ENCODE results near the gene GUCY1A1.

GUCY1A1 gene

DNA sequence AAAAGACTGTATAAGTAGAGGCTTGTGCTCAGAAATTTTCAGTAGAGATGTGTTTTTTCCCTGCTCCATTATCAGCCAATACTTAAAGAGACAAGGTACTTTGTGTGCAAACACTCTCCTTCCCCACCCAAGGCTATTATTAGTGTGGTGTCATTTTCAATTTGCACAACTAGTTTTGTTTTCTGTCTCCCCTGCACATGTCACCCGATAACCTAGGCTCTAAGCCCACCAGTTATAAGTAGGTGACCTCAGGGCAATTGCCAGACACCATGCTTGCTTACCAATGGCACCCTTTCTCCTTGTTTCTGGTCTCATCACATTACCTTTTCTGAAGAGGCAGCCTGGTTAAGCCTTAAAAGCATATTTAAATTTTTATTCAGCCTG, 8.0 kb upstream of the GUCY1A1 start:
- DNase-seq (ENCODE audit: low read depth in 2 of 2), result no peak

DNA sequence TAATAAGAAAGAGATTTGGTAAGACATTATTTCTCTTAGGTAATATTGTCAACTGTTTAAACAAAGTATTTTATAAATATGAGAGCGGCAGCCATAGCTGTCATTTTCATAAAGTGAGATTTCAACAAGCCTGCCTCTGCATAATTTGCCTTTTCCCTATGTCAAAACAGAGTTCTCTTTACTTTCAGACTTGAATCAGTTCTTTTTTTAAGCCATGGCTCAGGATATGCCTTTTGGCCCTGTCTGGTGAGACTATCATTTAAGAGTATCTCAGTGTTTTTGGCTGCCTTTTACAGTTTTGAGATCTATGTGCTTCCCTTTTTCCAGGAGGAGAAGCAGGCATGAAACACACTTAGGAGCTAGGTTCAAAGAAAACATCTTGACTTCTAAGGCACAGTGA, 7.5 kb upstream of the GUCY1A1 start:
- no peak for DNase-seq (ENCODE audit: low read depth in 2 of 2)

DNA sequence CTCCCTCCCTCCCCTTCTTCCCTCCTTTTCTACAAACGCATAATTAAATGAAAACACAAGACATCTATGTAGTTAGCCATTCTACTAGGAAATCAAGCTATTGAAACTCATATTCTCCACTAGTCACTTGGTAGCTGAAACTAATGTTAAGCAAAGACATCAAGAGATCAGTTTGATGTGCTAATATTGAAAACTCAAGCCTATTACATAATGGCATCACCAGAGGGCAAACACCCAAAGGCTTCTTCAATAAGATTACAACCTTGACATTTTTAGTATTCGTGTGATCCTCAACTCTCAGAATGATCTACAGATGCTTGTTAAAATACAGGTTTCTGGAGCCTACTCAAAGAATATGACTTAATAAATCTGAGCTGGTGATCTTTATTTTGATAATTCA, 6.2 kb upstream of the GUCY1A1 start:
- DNase-seq (ENCODE audit: low read depth in 2 of 2), result no peak

DNA sequence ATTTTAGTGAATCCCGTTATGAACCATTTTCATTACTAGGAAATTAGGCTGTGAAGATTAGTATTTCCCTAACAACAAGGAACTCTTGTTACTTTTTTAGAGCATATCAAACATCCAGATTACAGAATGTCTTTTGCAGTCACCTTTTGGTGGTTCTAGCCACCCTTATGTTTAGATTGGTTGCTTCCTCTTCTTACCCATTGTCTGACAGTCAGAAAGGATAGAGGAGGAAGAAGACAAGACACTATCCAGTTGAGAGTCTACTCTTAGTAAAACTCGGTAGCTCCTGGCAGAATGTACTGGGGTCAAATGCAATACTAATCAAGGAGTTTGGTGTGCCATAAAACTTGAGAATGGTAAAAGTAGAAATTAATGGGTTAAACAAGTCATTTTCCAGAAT, 1.6 kb upstream of the GUCY1A1 start:
- DNase-seq (ENCODE audit: low read depth in 2 of 2), result no peak

DNA sequence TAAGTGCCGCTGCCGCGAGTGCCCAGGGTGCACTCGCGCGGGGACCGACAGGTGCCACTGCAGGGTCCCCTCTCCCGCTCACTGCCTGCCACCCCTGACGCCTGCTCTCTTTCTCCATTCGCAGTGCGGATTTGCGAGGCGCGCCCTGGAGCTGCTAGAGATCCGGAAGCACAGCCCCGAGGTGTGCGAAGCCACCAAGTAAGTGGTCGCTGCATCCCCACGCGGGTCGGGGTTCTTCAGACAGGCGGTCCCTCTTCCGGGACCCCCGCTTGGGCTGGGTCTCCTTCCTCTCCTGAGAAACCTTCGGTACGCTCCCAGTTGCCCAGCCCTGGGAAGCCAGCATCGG, 547 bp downstream of the GUCY1A1 start:
- DNase-seq (ENCODE audit: low read depth in 2 of 2), result no peak

DNA sequence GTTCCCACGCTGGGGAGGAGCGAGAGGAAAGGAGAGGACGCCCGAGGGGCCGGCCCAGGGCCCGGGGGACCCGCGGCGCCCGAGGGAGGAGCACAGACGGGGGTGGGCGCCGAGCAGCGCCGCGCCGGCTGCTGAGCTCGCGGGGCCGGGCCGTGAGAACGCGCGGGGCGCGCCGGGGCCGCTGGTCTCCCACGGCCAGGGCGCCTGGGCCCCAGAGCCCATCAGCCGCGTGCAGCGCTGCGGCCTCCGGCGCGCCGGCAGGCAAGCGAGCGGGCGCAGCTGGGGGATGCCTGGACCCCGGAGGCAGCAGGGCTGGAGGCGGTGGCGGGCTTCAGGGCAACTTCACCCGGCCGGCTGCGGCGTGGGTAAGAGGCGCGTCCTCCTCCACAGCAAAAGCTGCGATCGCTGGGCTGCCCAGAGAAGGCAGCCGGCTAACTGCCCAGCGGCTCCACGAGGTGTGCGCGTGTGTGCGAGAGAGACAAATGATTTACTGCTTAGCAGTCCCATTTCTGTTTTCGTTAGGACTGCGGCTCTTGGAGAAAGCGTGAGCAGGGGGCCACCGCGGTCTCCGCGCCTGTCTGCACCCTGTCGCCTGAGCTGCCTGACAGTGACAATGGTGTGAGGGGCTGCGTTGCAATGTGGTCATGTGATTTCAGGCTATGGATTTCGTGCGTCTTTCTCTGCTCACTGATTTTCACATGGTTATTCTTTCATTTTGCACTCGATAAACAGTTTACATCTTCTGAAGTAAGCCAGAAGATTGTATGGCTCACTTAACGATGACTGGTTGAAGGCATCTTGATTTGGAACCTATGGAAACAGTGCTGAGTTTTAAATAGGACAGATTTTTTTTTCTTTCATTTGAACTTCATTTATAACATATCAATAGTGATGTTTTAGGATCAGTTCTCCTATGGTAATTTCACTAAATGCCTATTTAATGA, 1.2 kb downstream of the GUCY1A1 start:
- no peak for DNase-seq (ENCODE audit: low read depth in 2 of 2)

DNA sequence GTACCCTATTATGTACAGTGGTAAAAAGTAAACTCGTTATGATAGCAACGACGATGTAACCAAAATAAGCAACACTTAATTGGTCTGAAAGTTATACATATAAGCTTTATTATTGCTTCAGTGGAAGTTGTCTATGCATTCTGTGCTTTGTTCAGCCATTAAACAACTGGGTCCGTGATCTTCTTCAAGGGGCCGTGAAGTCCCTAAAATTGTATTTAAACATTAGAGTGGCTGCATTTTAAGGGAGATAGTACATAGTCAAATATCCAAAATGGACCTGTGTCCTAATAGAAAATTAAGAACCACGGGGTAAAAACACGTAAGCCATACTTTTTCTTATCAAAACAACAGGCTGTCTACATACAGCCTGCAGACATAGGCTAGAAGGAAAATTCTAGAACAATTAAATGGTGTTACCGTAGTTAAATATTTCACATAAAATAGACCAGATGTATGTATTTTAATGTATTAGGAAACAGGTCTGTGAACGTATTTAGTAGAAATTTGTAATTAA, 2.1 kb downstream of the GUCY1A1 start:
- no peak for DNase-seq (ENCODE audit: low read depth in 2 of 2)

DNA sequence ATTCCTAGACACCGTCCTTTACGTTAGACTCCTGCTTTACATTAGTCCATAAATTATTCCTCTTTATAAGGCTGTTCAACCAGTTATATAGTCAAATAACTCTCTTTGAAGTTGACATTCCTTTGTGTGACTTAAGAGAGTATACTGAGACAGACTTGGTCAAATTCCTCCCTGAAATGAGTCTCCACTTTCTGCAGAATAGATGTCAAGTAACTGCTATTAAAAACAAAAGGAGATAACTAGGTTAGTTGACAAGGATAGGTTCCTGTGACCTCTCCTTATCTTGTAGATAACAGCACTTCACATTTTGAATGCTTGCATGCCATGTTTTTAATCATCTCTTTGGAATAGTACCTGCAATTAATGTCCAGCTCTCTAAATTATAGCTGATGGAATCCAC, 5.7 kb downstream of the GUCY1A1 start:
- DNase-seq (ENCODE audit: low read depth in 2 of 2), result no peak

DNA sequence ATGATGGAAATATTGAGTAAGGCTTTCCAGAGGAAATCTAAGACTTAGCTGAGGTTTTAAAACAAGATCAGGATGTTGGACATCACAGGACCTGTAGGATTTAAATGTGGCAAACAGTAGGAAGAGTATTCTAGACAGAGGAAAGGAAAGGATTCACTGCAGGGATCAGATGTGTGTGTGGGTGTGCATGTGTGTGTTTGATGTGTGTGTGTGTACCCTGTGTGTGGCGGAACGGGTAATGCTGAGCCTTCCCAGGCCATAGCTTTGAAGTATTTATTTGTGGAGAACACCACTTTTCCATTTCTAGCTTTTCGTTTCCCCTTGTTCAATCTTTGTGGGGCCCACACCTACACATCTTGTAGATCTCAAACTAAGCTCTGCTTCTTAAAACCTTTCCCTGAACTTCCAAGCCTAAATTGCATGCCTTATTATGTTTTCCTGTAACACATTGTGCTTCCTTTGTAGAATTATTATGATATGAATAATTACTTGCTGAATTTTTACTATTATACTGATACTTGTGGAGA, 6.9 kb downstream of the GUCY1A1 start:
- no peak for DNase-seq (ENCODE audit: low read depth in 2 of 2)

DNA sequence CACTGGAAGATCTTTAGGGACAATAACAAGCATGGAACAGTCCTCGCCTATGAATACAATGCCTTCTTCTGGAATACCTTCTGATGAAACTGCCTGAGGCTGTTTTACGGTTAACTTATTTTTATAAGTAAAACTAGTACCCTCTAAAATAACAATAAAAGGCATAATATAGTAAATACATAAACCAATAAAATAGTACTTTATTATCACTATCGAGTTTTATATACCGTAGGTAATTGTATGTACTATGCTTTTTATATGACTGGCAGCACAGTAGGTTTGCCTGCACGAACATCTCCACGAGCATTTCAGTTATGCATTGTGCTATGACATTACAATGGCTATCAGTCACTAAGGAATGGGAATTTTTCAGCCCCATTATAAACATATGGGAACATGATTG, 8.0 kb downstream of the GUCY1A1 start:
- DNase-seq (ENCODE audit: low read depth in 2 of 2), result no peak

DNA sequence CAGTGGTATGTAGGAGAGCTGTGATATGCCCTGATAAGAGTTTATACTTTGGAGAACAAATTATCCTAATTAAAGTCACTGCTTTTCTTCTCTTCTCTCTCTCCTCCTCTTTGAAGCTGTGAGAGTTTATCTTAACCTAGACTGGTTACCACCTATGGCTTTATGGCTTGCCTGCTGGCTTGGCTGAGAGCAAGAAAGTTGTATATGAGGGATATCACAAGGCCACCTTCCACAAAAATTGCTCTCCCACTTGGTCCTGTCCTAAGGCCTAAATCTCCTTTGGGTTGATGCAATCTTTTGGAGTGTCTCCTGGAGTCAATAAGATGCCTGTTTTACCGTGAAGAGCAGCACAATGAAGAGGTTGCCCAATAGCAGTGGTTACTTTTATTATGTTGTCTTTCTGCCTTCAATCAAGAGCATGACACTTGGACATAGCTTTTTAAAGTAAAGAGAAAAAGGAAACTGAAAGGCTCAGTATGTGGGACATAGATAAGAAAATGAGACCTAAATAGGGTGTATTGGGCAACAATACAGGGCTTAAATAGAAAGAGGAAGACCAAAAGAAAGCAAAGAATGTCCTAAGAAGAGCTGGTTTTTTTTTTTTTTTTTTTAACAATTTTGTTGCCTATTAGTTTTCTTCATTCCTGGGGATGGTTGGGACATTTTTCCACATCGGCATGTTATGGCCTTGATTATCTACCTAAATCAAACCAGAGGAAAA, 9.2 kb downstream of the GUCY1A1 start:
- DNase-seq (ENCODE audit: low read depth in 2 of 2), result no peak

DNA sequence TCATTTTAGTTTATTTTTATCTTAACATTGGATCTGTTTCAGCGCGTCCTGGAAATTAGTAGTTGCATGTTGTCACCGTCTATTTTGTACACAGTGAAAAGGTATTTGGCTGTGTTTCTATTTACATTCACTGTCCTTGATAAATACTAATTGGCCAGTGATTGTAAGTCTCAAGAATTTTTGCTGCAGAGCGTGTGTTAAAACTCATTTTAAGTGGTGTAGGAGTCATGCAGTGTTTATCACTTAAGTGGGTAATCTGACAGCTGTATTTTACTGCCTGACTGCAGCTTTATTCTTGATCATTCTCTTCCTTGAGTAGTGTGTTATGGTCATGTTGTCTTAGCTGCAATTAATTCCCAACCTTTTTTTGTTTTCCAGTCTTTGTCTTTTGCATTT, 9.8 kb downstream of the GUCY1A1 start:
- DNase-seq (ENCODE audit: low read depth in 2 of 2), result no peak

DNA sequence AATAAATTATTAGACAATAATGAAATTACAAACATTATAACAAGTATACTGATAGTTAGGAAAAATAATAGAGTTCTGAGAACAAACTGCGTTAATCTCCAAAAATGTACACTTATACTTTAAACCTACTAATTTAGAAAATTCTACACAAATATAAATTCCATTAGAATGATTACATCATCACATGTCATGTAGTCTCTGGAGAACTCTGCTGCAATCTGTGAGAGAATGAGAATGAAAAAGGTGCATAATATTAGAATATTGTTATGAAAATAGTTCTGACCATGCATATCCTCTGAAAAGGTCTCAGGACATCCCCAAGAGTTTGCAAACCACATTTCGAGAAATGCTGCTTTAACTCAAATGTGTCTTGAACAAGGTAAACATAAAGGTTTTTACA, 11.4 kb downstream of the GUCY1A1 start:
- DNase-seq (ENCODE audit: low read depth in 2 of 2), result no peak

DNA sequence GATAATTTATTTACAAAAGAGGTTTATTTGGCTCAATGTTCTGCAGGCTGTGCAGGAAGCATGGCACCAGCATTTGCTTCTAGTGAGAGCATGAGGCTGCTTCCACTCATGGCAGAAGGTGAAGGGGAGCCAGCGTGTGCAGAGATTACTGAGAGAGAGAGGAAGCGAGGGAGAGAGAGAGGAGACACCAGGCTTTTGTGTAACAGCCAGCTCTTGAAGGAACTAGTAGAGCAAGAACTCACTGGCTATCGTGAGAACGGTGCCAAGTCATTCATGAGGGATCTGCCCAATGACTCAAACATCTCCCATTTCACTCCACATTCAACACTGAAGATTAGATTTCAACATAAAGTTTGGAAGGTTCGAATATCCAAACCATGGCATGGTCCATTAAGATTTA, 12.7 kb downstream of the GUCY1A1 start:
- no peak for DNase-seq (ENCODE audit: low read depth in 2 of 2)

DNA sequence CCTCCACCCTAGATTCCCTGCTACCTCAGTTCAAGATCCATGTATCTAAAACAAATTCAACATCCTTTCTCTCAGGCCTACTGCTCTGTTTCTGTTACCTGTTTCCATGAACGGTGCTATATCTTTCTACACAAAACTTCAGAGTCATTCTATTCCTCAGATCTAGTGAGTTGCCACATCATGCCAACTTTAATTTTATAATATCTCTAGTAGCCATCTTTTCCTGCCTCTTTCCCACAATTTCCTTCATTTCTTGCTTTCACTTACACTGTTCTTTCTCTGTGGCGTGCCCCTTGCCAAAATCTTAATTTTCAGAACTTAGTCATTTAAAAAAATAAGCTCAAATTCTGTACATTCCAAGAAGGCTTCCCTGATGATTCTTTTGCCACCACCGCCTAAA, 15.2 kb downstream of the GUCY1A1 start:
- DNase-seq (ENCODE audit: low read depth in 2 of 2), result no peak

DNA sequence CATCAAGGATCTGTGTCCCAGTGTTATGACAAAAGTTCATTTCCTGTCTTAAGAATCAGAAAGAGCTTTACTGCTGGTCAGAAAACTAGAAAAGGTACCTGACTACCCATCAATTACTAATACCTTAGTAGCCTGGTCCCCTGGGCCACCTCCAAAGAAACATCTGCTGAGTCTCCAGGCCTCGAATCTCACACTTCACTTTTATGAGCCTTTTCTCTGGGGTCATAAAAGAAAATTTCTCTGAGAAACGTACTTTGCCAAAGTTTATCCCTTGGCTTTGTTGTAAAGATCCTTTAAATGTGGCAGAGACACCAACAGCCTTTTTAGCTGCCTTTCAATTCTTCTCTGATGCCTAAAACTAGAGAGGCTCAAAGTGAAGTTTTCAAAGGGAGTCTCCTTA, 17.8 kb downstream of the GUCY1A1 start:
- no peak for DNase-seq (ENCODE audit: low read depth in 2 of 2)

DNA sequence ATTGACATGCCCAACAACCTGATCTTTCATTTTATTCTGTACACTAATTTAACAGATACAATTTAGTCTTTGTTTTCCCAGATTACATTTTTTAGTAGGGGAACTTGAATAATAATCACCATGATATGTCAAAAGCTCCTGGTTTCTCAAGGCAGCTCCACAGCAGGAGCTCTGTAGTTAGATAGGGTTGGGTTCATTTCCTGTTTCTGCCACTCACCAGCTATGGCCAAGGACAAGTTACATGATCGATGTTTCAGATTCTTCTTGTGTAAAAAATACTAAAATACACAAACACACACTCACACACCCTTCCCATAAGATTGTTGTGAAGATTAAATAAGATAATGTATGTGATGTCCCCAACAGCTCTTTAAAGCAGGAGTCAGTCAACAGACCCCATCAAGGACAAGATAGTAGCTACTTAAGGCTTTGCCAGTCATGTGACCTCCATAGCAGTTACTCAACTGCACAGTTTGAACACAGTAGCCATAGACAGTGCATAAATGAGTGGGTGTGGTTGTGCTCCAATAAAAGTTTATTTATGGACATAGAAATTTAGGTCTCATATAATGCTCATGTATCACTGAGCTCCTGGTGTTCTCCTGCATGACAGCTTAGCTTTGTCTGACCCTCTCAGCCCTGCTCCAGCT, 18.4 kb downstream of the GUCY1A1 start:
- DNase-seq (ENCODE audit: low read depth in 2 of 2), result no peak

DNA sequence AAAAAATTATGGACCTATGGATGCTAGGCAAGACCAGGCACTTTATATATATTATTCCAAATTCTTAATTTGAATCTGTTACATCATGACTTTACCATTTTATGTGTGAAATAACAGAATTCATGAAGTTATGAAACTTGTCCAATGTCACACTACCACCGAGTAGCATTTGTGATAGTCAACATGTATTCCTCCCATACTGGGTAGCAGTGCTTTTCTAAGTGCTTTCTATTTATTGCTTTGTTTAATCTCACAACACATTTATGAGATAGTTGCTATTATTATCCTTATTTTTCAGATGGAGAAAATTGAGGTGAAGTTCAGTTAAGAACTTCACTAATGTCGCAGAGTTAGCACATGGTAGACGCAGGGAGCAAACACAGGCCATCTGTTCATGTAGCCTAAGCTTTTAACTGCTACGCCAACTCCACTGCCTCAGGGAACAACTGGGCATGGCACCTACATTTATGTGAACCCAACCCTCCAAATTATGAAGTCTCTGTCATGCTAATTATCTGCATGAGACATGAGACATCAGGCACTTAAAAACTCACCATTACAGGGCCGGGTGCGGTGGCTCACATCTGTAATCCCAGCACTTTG, 20.8 kb downstream of the GUCY1A1 start:
- DNase-seq (ENCODE audit: low read depth in 2 of 2), result no peak

DNA sequence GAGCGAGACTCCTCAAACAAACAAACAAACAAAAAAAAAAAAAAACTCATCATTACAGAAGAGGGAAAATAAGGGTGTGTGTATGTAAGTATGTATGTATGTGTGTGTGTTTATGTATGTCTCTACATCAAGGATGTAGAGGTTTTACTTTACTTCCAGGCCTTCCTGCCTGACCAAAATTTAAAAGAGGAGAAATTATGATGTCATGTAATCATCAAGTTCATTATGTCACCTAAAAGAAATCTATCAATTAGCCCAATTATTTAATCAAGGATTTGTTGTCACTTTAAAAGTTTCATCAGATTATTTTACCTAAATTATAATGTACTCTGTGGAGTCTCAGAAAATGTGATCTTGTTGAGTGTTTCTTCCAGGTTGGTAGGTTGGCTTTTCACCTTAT, 21.6 kb downstream of the GUCY1A1 start:
- DNase-seq (ENCODE audit: low read depth in 2 of 2), result no peak

DNA sequence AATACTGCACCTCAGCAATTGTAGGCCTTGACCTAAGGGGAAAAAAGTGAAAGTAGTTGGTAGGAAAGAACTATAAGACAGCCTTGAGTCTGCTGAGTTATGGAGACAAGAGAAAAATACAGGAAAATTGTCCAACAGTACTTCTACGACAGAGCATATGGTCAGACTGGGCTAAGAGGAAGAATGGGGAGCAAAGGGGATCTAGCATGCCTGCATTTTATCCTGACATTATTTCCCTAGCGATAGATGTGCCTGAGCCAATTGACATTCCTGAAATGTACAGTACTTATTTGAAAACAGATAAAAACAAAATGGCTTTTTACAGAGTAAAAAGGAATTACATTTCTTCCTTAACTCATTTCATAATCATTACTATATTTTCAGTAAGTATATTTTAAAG, 22.2 kb downstream of the GUCY1A1 start:
- no peak for DNase-seq (ENCODE audit: low read depth in 2 of 2)

DNA sequence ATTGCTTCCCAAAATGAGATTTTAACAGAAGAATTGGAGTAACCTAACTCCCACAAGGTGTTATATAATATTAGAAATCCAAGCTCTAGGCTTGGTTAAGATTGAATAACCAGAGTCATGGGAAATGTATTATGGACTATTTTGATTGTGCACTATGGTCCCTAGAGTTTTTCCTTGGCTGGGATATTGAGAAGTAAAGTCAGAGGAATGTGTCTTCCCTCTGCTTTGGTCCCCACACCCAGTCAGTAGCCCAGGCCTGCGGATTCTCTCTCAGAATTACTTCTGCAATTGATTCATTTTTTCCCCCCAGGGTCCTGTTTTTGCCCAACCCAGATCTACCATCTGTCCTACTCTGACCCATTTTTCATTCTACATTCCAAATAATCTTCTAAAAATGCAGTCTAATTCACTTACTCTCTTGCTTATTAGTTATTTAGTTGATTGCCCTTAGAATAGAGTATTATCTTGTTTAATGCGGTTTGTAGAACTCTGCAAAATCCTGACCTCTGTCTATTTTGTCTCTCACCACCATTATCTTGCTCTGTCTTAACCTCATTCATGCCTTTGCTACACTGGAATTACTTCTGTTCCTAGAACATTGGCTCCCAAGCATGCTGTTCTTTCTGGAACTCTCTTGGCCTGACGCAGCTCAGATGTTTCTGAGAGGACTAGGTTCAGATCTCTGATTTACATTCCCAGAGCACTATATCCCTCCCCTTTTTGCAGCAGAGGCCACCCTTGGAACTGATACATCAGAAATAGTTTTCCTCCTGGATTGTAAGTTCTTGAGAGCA, 23.6 kb downstream of the GUCY1A1 start:
- no peak for DNase-seq (ENCODE audit: low read depth in 2 of 2)
